SK-N-SH (cell line): Measurements from ENCODE around the gene KCNG1. TPM values are rescaled to one million over a fixed set of nuclear protein-coding genes. Genes with fewer than 3 reads are reported as not detected.

Source experiments
- CTCF ChIA-PET: fragments of 300-600, 350-600 bp; formaldehyde crosslinking; extraction: SDS; loops from one replicate; lab custom pipeline; 2021; lab: Yijun Ruan, JAX
- POLR2A ChIA-PET: fragments of 350-600 bp; sonication (Branson Sonifier 250); formaldehyde crosslinking; extraction: SDS; loops from one replicate; lab custom pipeline; 2020; ENCODE audit warnings: antibody characterized with exemption, inconsistent platforms; lab: Yijun Ruan, JAX
- DNase-seq: peaks from one replicate; pipeline ENCODE4 v3.0.0; 2012
- H2AFZ ChIP-seq: fragments of 200-600 bp; sonication (generic); 2 replicates; pipeline ENCODE4 v1.8.1; 2016; ENCODE audit warnings: antibody characterized with exemption, mild to moderate bottlenecking, low read depth
- H3F3A ChIP-seq: fragments of 200-600 bp; sonication (generic); replicated peaks from 2 replicates; pipeline ENCODE3; 2016; ENCODE audit warnings: antibody characterized with exemption, mild to moderate bottlenecking; ENCODE audit not compliant: insufficient read depth
- H3K27ac ChIP-seq, 2 experiments: fragments of 200-500 bp in 1 of 2; fragments of 200-600 bp in 1 of 2; sonication (Bioruptor generic) in 1 of 2; sonication (generic), shearing (Covaris generic) in 1 of 2; 2 replicates each; pipeline versions ENCODE4 v1.5.1 to v1.6.1; 2014 to 2016; ENCODE audit warnings: low read depth in 2 of 2, inconsistent platforms in 1 of 2, low read length in 1 of 2, mild to moderate bottlenecking in 1 of 2, mixed read lengths in 1 of 2
- H3K27me3 ChIP-seq: fragments of 200-600 bp; sonication (generic), shearing (Covaris generic); 2 replicates; pipeline ENCODE4 v1.6.1; 2016; ENCODE audit warnings: mixed run types; ENCODE audit not compliant: insufficient read depth
- H3K36me3 ChIP-seq, 2 experiments: fragments of 200-500 bp in 1 of 2; fragments of 200-600 bp in 1 of 2; sonication (Bioruptor generic) in 1 of 2; sonication (generic) in 1 of 2; replicated peaks in 1 of 2; 2 replicates each; pipeline versions ENCODE3 to v1.5.1; 2014 to 2016; ENCODE audit warnings: low read length in 1 of 2, mild to moderate bottlenecking in 1 of 2; ENCODE audit not compliant: insufficient read depth in 2 of 2, control insufficient read depth in 1 of 2
- H3K4me1 ChIP-seq, 2 experiments: fragments of 200-500 bp in 1 of 2; fragments of 200-600 bp in 1 of 2; sonication (Bioruptor generic) in 1 of 2; sonication (generic), shearing (Covaris generic) in 1 of 2; 2 replicates each; pipeline versions ENCODE4 v1.5.1 to v1.6.1; 2014 to 2016; ENCODE audit warnings: low read depth in 1 of 2, low read length in 1 of 2, mixed run types in 1 of 2; ENCODE audit not compliant: insufficient read depth in 2 of 2, control insufficient read depth in 1 of 2
- H3K4me2 ChIP-seq: fragments of 200-600 bp; sonication (generic), shearing (Covaris generic); 2 replicates; pipeline ENCODE4 v1.6.1; 2017; ENCODE audit warnings: mixed run types
- H3K4me3 ChIP-seq, 2 experiments: fragments of 200-500 bp in 1 of 2; fragments of 200-600 bp in 1 of 2; sonication (Bioruptor generic) in 1 of 2; sonication (generic), shearing (Covaris generic) in 1 of 2; 2 replicates each; pipeline versions ENCODE4 v1.5.1 to v1.8.1; 2014 to 2016; ENCODE audit warnings: low read depth in 2 of 2, inconsistent platforms in 1 of 2, low read length in 1 of 2, mild to moderate bottlenecking in 1 of 2, mixed read lengths in 1 of 2, moderate library complexity in 1 of 2
- H3K79me2 ChIP-seq: fragments of 200-600 bp; sonication (generic); 2 replicates; pipeline ENCODE4 v1.8.1; 2017; ENCODE audit warnings: mild to moderate bottlenecking; ENCODE audit not compliant: insufficient read depth
- H3K9ac ChIP-seq: fragments of 200-600 bp; sonication (generic); 2 replicates; pipeline ENCODE4 v1.6.1; 2017; ENCODE audit warnings: mixed run types
- H3K9me2 ChIP-seq: fragments of 200-600 bp; sonication (generic); 2 replicates; pipeline ENCODE4 v1.6.1; 2017; ENCODE audit warnings: mixed run types
- H3K9me3 ChIP-seq: fragments of 200-600 bp; sonication (generic); 2 replicates; pipeline ENCODE4 v1.6.1; 2017; ENCODE audit warnings: mixed run types, mild to moderate bottlenecking, moderate library complexity
- H4K20me1 ChIP-seq: fragments of 200-600 bp; sonication (generic); 2 replicates; pipeline ENCODE4 v1.6.1; 2017; ENCODE audit warnings: mild to moderate bottlenecking, mixed run types; ENCODE audit not compliant: insufficient read depth
- CTCF ChIP-seq: fragments of 200-600 bp; sonication (generic); IDR thresholded peaks from 2 replicates; pipeline ENCODE4 v1.6.1; 2017; ENCODE audit warnings: antibody characterized with exemption, mild to moderate bottlenecking, moderate library complexity
- ELF1 ChIP-seq: IDR thresholded peaks from 2 replicates; pipeline ENCODE4 v1.4.0; 2012
- EP300 ChIP-seq, 2 experiments: IDR thresholded peaks; 2 replicates each; pipeline versions ENCODE4 v1.4.0 to v1.6.1; 2012; ENCODE audit warnings: borderline replicate concordance in 1 of 2, low read depth in 1 of 2, low read length in 1 of 2
- EZH2phosphoT487 ChIP-seq: fragments of 200-600 bp; sonication (generic); IDR thresholded peaks from 2 replicates; pipeline ENCODE4 v1.6.1; 2017; ENCODE audit warnings: low read depth, mixed run types, mild to moderate bottlenecking, antibody characterized with exemption, moderate library complexity, borderline replicate concordance
- FOSL2 ChIP-seq: IDR thresholded peaks from 2 replicates; pipeline ENCODE4 v1.4.0; 2012; ENCODE audit warnings: low read depth, mild to moderate bottlenecking, moderate library complexity, borderline replicate concordance
- GABPA ChIP-seq: IDR thresholded peaks from 2 replicates; pipeline ENCODE4 v1.4.0; 2012; ENCODE audit warnings: low read depth, mild to moderate bottlenecking
- GATA2 ChIP-seq: sonication (generic); formaldehyde crosslinking; IDR thresholded peaks from 2 replicates; pipeline ENCODE4 v1.5.0; 2020; ENCODE audit warnings: mild to moderate bottlenecking, missing genetic modification reagents
- IRF3 ChIP-seq: fragments of 150-350 bp; IDR thresholded peaks from 2 replicates; pipeline ENCODE4 v1.6.1; 2016; ENCODE audit warnings: mild to moderate bottlenecking, low read depth, low read length
- JUND ChIP-seq: IDR thresholded peaks from 2 replicates; pipeline ENCODE4 v1.4.0; 2012
- MEF2A ChIP-seq: IDR thresholded peaks from 2 replicates; pipeline ENCODE4 v1.4.0; 2012; ENCODE audit warnings: low read depth, borderline replicate concordance
- MXI1 ChIP-seq: IDR thresholded peaks from 2 replicates; pipeline ENCODE4 v1.6.1; 2012; ENCODE audit warnings: mild to moderate bottlenecking, low read depth, low read length, improper control_type of control experiment
- NFIC ChIP-seq: IDR thresholded peaks from 2 replicates; pipeline ENCODE4 v1.4.0; 2012; ENCODE audit warnings: borderline replicate concordance
- RCOR1 ChIP-seq: fragments of 150-350 bp; IDR thresholded peaks from 2 replicates; pipeline ENCODE4 v1.6.1; 2017; ENCODE audit warnings: antibody characterized with exemption, low read length
- REST ChIP-seq: IDR thresholded peaks from 2 replicates; pipeline ENCODE4 v1.6.1; 2012; ENCODE audit warnings: mild to moderate bottlenecking, low read depth, low read length, moderate library complexity
- RFX5 ChIP-seq: IDR thresholded peaks from 2 replicates; pipeline ENCODE4 v1.6.1; 2012; ENCODE audit warnings: mild to moderate bottlenecking, improper control_type of control experiment, low read length
- SIN3A ChIP-seq: IDR thresholded peaks from 2 replicates; pipeline ENCODE4 v1.6.1; 2012; ENCODE audit warnings: low read depth, mild to moderate bottlenecking, low read length, moderate library complexity, borderline replicate concordance
- TAF1 ChIP-seq: IDR thresholded peaks from 2 replicates; pipeline ENCODE4 v1.6.1; 2012; ENCODE audit warnings: low read depth, mild to moderate bottlenecking, low read length, moderate library complexity, borderline replicate concordance
- TCF12 ChIP-seq: IDR thresholded peaks from 2 replicates; pipeline ENCODE4 v1.4.0; 2012
- USF2 ChIP-seq: fragments of 150-350 bp; IDR thresholded peaks from 2 replicates; pipeline ENCODE4 v1.6.1; 2017; ENCODE audit warnings: antibody characterized with exemption, low read length, low read depth, borderline replicate concordance
- YY1 ChIP-seq: IDR thresholded peaks from 2 replicates; pipeline ENCODE4 v1.4.0; 2012; ENCODE audit warnings: low read depth, mild to moderate bottlenecking
- WGBS: methylation state at CpG from one replicate; pipeline ENCODE4 v1.1.6; 2017; ENCODE audit warnings: low lambda C conversion rate; 5-methylcytosine and 5-hydroxymethylcytosine counted together
- polyA plus RNA-seq, 3 experiments: library from polyadenylated mRNA; depleted of rRNA; stranded (reverse); fragments of >200 nt; gene quantifications; 2 replicates each; pipeline ENCODE4 v1.2.3, GENCODE V29; 2012

Gene KCNG1
- polyA plus RNA-seq, 1 of the 3 experiments (the other 2 are of a cell fraction): 13.8 TPM

GRCh38 chr20:51017251-51017650, 5.7 kb downstream of the KCNG1 start:
- no peaks in the 10 kb centered on the region for H3K9me2 ChIP-seq
- peaks cover 13% of the 10 kb centered on the region for H3K79me2 ChIP-seq
- H3F3A ChIP-seq: no peaks in the 10 kb centered on the region
- POLR2A ChIA-PET: no interaction called here
- TF ChIP-seq GABPA: no peak
- no peak for TF ChIP-seq TCF12
- WGBS: 97% methylated on average over 9 of the region's 9 CpGs
- H3K4me3 ChIP-seq: no peak overlapping the region
- DNase-seq: no peak
- H3K36me3 ChIP-seq: no peaks in the 10 kb centered on the region
- no peak overlapping the region for H3K4me2 ChIP-seq
- no peaks in the 10 kb centered on the region for H3K9me3 ChIP-seq
- H3K9ac ChIP-seq: no peak overlapping the region
- no peak overlapping the region for H2AFZ ChIP-seq
- no peaks in the 10 kb centered on the region for H4K20me1 ChIP-seq
- no peaks in the 10 kb centered on the region for H3K27me3 ChIP-seq
- CTCF ChIA-PET: interaction anchor here (1.0 to 9.3 kb wide), 3 partner anchors 25 to 290 kb away, joined by 3 to 118 read pairs (median 8); no protein-coding TSS in a partner anchor
- peaks cover 14 to 56% of the 10 kb centered on the region in 2 experiments; a peak in 2 of 4 replicates for H3K4me1 ChIP-seq
- no peak overlapping the region; a peak in 1 of 4 replicates for H3K27ac ChIP-seq

- ChIA-PET POLR2A (no interaction called here), CTCF (interaction anchor here (1.0 to 9.3 kb wide), 8 partner anchors 10 to 290 kb away, joined by 3 to 118 read pairs (median 10); no protein-coding TSS in a partner anchor)
- TF ChIP-seq YY1: no peak
- no peak for TF ChIP-seq EZH2phosphoT487
- no peak for TF ChIP-seq GABPA
- no peak for TF ChIP-seq JUND
- TF ChIP-seq GATA2 (CRISPR knock-in tag): no peak
- TF ChIP-seq ELF1: no peak
- no peak for TF ChIP-seq USF2
- TF ChIP-seq REST: no peak
- no peak for TF ChIP-seq MXI1
- no peak for TF ChIP-seq SIN3A
- TF ChIP-seq TAF1: no peak
- TF ChIP-seq RCOR1: no peak
- no peak for TF ChIP-seq EP300 (IDR thresholded peaks at IDR 0.05; ENCODE audit: borderline replicate concordance in 1 of 2, low read depth in 1 of 2, low read length in 1 of 2)
- TF ChIP-seq RFX5: no peak
- no peak for TF ChIP-seq TCF12
- TF ChIP-seq CTCF: no peak
- no peak for TF ChIP-seq IRF3
- no peak for TF ChIP-seq FOSL2
- TF ChIP-seq NFIC: no peak
- no peak for TF ChIP-seq MEF2A
- H3K4me3 ChIP-seq: no peak overlapping the region
- no peaks in the 10 kb centered on the region for H3F3A ChIP-seq
- H3K9me2 ChIP-seq: no peaks in the 10 kb centered on the region
- no peaks in the 10 kb centered on the region for H3K36me3 ChIP-seq
- H3K79me2 ChIP-seq: peaks cover 6% of the 10 kb centered on the region; the same call in 1 of the 2 replicates
- H3K27ac ChIP-seq: no peak overlapping the region
- WGBS: 97% methylated on average over 9 of the region's 9 CpGs
- peaks cover 9 to 49% of the 10 kb centered on the region in 2 experiments; a peak in 2 of 4 replicates for H3K4me1 ChIP-seq
- H3K9ac ChIP-seq: no peak overlapping the region
- no peak overlapping the region for H2AFZ ChIP-seq
- no peak for DNase-seq
- H4K20me1 ChIP-seq: no peaks in the 10 kb centered on the region
- no peaks in the 10 kb centered on the region for H3K27me3 ChIP-seq
- H3K4me2 ChIP-seq: no peak overlapping the region
- no peaks in the 10 kb centered on the region for H3K9me3 ChIP-seq
These were observed 6.4 kb downstream of the KCNG1 start for GRCh38 chr20:51016521-51016920.
